GM18526 (cell line): ENCODE results near the gene SC5D.

Experiments used
- POLR2A ChIP-seq: IDR thresholded peaks from 3 replicates; pipeline ENCODE4 v1.6.1; 2011; ENCODE audit not compliant: insufficient read length; ENCODE audit errors: extremely low read depth

Gene SC5D, protein sequence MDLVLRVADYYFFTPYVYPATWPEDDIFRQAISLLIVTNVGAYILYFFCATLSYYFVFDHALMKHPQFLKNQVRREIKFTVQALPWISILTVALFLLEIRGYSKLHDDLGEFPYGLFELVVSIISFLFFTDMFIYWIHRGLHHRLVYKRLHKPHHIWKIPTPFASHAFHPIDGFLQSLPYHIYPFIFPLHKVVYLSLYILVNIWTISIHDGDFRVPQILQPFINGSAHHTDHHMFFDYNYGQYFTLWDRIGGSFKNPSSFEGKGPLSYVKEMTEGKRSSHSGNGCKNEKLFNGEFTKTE

DNA sequence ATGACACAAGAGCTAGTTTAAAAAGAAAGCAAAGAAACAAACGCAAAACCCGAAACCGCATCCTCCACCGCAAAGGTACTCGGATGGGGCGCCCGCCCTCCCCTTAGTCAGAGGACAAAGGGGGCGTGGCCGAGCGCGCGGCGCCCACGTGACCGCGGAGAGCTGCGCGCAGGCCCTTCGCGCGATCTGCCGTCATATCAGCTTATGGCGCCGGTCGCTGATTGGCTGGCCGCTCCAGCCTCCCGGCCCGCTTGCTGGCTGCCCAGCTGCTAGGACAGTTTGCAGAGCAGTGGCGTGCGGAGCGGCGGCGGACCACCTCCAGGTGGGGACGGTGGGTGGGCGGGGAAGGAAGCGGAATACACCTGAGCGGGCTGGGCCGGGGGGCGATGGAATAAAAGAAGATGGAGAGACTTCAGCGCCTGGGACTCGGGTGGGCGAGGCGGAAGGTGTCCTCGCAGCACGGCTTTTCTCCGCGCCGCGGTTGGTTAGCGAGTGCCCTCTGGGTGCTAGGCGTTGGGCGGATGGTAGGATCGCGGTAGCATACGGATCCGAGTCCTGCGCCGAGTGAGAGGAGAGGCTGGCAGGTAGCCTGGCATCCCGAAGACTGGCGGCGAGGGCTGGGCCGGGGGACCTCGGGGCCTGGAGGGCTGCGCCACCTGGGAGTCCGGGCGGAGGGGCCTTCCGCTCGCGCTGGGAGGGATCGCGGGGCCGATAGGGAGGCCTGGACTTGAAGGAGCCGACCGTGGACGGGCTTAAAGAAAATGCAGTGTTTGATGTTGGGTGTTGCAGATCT lies at the start of gene SC5D:
Gene SC5D (plus strand): TSS at position 277 of the 793 bp plus-strand sequence. CDS start 10,605 bp downstream, outside the sequence.
- peak; percentile 90 for TF ChIP-seq POLR2A

DNA sequence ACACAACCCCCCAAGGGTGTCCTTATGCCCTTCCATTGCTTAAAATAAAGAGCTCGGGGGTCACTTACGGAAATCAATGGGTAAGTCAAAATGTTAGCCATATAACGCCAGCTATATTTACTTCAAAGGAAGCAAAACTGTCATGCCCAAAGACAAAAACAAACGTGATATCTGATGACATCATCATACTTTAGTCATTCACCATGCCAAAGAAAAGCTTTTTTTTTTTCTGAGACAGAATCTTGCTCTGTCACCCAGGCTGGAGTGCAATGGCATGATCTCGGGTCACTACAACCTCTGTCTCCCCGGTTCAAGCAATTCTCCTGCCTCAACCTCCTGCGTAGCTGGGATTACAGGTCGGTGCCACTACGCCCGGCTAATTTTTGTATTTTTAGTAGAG lies 47.7 kb upstream of the SC5D start:
- no peak for TF ChIP-seq POLR2A

DNA sequence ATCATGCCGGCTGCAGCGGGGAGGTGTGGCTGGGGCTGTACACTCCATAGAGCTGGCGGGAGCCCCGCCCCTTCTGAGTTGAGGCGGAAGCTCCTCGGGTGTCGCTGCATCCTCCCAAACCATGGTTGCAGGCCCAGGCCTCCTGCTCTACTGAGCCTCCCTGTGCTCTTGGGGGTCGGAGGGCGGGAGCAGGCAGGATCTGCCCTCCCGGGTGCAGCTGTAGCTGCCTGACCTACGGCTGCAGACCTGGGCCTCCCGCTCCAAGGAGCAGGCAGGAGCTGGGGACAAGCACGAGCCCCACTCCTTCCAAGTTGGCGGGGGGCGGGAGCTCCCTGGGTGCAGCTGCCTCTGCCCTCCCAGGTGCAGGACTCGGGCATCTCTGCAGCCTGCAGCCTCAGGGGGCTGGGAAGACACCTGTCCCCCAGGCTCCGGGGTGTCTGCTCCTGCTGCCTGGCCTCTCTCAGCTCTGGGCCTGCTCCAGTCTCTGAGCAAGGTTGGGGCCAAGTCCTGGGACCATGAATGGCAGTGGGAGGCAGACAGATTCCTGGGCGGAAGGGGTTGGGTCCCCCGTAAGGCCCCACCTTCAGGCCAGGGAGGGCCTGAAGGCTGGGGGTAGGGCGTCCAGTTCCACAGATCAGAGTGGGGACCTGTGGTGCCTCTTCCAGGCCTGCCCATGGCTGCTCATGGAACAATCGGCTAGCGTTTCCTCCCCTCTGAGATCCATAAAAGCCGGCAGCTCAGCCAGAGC lies 46.4 kb upstream of the SC5D start:
- no peak for TF ChIP-seq POLR2A

DNA sequence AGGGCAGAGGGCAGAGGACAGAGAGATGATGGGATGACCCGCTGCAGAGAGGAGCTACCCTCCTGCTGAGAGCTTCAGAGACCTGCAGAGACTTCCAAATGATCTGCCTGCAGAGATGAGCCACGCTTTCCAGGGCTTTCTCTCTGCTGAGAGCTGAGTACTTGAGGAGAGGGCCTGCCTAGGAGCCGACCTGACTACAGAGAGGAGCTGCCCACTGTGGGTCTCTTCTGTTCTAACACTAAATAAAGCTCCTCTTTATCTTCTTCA lies 45.9 kb upstream of the SC5D start:
- TF ChIP-seq POLR2A, result no peak

DNA sequence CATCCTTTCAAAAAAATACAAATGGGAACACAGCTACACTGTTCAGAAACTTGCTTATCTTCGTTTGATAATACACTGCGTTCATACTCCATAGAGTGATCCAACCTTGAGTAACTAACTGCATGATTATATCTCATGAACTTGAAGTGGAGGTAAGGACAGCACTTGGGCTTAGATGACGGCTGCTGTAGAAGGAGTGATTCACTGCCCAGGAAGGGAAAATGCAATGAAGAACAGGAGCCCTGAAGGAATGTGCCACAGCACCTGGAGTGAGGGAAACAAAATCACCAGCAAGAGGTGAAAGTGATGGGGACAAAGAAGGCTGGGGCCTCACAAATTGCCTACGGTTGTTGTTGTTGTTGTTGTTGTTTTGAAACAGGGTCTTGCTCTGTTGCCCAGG lies 44.1 kb upstream of the SC5D start:
- TF ChIP-seq POLR2A, result no peak

DNA sequence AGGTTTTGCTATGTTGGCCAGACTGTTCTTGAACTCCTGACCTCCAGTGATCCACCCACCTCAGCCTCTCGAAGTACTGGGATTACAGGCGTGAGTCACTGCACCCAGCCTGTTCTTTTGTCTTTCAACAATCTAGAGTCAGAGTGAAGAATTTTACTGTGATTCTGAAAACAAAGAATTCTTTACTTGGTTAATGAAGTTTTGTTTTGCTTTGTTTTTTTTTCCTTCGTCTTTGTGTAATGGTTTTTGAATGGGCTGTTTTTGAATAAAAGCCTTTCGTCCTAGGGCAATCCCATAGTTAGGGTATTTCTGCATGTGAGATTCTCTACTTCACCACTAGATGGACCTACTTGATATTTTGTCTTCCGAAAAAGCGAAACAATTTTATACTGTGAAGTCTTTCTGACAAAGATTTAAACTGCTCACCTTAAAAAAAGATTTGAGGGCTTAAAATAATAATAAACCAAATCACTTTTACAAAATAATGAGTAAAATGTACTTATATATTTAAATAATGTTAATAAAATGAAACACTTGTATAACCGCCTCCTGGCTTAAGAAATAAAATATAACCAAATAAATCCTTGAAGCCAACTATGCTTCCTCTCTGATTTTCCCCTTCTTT lies 43.4 kb upstream of the SC5D start:
- TF ChIP-seq POLR2A, result no peak

DNA sequence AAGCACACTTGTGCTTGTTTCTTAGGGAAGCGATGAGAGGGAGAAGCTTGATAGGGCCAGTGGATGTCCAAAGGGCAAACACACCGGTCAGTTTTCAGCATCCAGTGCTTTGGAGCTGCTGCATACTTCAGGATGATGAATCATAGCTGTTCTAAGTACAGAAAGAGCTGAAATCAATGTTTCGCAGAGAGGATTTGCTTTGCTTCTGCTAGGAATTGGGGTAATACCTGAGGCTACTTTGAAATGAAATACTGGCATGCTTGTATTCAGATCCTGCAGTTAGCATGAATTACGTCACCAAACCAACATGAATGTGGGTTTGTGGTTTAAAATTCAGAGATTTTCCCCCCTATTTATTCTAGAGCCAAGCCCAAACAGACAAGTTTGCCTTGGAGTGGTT lies 41.7 kb upstream of the SC5D start:
- no peak for TF ChIP-seq POLR2A

DNA sequence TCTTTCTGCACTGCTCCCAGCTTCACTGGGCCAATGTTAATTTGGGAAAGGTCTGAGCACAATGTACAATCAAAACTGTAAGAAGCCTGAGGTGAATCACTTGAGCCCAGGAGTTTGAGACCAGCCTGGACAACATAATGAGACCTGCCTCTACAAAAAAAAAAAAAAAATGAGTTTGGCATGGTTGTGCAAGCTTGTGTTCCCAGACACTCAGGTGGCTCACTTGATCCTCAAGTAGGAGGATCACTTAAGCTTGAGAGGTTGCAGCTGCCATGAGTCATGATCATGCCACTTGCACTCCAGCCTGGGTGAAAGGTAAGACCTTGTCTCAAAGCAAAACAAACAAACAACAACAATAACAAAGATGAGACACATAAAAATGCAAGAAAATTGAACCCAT lies 38.6 kb upstream of the SC5D start:
- TF ChIP-seq POLR2A, result no peak

DNA sequence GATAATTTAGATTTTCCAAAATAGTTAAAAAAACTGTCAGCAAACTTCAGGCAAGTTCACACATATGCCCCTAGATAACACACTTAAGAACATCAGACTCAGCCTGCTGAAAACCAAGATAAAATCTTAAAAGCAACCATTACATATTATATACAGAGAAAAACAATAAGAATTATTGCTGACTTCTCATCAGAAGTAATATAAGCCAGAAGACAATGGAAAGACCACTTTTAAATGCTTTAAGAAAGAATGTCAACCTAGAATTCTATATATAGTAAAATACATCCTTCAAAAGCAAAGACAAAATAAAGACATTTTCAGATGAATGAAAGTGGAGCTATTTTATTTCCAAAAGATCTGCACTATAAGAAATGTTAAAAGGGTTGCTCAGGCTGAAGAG lies 37.8 kb upstream of the SC5D start:
- no peak for TF ChIP-seq POLR2A

DNA sequence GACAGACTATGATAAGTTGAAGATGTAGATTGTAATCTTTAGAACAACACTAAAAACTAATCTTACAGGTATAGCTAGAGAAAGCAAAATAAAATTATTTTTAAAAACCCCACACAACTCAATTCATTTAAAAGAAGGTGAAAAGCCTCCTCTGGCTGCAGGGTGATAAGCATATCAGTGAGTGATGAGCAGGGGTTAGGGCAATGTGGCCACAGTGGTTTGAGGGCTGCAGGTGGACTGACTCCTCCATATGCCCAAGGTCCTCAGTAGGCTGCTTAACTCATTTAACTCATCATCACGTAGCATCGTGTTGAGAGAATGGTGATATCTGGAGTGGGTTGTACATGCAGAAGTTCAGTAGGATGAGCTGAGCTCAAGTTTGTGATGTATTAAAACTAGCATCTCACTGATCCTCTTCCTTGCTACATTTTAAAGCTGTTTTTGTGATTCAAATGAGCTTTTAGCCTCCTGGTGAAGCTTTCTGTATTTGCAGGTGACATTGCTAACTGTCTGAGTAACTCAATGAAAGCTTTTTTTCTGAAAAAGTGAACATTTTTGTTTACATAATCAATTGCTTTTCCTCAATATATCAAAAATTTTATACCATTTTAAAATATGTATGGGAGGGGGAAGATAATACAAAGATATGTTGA lies 37.0 kb upstream of the SC5D start:
- no peak for TF ChIP-seq POLR2A

DNA sequence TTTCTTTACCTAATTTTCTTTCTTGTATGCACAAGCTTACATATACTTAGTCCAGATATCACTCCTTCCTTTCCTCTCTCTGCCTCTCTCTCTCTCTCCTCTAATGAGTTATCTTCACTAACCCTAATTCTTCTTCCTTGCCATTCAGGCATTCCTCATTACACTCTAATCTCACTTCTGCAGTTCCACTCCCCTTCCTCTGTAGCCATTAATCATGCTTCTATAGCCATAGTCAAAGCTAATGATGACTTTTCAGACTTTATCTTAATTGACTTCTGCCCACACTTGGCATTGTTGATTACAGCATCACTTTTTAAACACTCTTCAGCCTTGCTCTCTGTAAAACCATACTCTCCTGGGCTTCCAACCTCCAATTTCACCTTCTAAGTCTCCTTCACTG lies 35.3 kb upstream of the SC5D start:
- no peak for TF ChIP-seq POLR2A

DNA sequence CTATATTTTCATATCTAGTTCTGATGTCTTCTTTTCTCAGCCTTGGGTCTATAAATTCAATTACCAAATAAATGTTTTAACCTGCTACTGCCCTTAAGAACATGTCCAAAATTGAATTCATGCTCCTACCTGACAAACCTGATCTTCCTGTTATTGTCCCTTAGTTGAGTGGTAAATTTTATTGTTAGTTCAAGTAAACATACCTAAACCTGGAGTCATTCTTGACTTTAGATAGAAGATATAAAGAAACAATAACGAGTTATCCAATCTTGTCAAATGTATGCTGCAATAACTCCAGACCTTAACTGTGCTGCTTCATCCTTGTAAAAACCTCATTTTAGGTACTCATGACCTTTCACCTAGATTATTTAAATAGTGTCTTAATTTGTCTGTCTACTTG lies 34.6 kb upstream of the SC5D start:
- no peak for TF ChIP-seq POLR2A

DNA sequence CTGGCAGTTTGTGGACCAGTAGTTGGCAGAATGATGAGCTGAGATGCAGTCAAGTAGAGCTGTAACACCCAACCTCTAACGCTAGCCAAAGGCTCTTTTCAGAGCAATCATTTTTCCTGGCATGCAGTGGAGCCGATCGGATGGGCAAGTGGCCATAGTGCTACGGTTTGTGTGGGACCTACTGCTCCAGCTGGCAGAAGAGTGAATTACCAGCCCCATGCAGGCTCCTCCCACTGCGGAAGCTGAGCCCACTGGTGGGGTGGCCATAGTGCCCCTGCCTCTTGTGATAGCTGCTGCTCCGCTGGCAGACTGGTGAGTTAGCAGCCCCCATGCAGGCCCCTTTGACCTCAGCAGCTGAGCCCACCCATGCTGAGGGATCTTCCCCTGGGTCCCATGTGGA lies 27.0 kb upstream of the SC5D start:
- TF ChIP-seq POLR2A, result no peak

DNA sequence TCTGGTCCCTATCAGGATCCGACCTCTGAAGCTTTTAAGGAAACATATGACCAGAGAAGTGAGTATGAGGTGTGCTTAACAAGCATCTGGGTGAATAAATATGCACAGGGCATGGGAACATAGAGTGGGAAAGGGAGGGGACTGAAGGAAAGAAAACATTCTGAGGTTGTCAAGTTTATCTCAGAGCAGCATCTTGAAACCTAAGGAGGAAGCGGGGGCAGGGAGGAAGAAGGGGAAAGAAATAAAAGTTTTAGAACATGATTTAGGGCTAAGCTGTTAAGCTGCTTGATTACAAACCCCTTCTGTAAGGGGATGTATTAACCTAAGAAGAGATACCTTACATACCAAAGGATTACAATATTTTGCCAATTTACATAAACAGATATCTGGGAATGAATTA lies 24.0 kb upstream of the SC5D start:
- TF ChIP-seq POLR2A, result no peak

DNA sequence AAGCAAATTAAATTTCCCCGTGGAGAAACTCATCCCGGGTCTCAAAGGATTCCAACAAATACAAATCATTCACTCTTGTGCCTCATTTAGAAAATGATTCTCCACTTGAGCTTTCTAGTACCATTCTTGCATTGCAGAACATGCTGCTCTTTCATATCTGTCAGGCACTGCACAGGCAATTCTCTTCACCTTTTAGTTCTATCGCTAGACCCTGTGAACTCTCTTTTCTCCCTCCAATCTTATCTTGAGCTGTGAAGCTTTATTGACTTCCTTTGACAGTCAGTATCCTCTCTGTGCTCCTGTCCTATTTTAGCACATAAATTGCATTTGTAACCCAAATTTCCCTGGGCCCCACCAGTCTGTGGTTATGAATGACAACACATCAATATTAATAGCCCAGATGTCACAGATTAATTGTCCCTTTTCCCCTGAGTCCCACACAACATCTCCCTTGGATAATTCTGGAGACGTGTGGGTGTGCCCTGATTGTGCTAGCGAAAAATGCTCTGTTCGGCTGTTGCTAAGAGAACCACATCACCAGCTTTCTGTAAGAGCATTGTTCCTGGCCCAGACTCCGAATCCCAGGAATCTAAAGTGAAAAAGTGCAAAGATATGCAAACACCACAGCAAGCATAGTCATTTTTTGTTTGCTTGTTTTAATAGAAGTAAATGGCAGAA lies 22.4 kb upstream of the SC5D start:
- no peak for TF ChIP-seq POLR2A

DNA sequence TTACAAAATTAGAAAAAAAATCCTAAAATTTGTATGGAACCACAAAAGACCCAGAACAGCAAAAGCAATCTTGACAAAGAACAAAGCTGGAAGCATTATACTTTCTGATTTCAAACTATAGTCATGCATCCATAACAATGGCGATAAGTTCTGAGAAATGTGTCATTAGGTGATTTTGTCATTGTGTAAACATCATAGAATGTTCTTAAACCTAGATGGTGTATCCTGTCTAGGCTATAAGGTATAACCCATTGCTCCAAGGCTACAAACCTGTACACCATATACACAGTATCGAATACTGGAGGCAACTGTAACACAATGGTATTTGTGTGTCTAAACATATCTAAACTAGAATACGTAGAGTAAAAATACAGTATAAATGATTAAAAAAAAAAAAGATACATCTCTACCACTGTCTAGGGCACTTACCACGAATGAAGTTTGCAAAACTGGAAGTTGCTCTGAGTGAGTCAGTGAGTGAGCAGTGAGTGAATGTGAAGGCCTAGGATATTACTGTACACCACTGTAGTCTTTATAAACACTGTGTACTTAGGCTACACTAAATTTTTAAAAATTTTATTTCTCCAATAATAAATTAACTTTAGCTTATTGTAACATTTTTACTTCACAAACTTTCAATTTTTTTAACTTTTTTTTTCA lies 18.1 kb upstream of the SC5D start:
- no peak for TF ChIP-seq POLR2A
